T-helper 1 cell treated with Interleukin-12 subunit alpha and Interleukin-12 subunit beta and Interleukin-4 antibody, amounts not matched to agents 30 ng/mL and 1 ng/mL, for 36 hours (primary cell): ENCODE measurements around the gene MXRA8. TPM values are rescaled to one million over a fixed set of nuclear protein-coding genes. Genes with fewer than 3 reads are reported as not detected.

Experiments used
- intact Hi-C: fragments of 100-400 bp; cut with micrococcal nuclease; formaldehyde crosslinking; loops from one replicate; pipeline ENCODE4 v1.15.1; 2024
- total RNA-seq: library from RNA; stranded (reverse); gene quantifications from 2 replicates; pipeline ENCODE4 v1.2.3, GENCODE V29; 2022

The MXRA8 gene
- 0.25 and 0.27 TPM in 2 replicates for total RNA-seq

DNA sequence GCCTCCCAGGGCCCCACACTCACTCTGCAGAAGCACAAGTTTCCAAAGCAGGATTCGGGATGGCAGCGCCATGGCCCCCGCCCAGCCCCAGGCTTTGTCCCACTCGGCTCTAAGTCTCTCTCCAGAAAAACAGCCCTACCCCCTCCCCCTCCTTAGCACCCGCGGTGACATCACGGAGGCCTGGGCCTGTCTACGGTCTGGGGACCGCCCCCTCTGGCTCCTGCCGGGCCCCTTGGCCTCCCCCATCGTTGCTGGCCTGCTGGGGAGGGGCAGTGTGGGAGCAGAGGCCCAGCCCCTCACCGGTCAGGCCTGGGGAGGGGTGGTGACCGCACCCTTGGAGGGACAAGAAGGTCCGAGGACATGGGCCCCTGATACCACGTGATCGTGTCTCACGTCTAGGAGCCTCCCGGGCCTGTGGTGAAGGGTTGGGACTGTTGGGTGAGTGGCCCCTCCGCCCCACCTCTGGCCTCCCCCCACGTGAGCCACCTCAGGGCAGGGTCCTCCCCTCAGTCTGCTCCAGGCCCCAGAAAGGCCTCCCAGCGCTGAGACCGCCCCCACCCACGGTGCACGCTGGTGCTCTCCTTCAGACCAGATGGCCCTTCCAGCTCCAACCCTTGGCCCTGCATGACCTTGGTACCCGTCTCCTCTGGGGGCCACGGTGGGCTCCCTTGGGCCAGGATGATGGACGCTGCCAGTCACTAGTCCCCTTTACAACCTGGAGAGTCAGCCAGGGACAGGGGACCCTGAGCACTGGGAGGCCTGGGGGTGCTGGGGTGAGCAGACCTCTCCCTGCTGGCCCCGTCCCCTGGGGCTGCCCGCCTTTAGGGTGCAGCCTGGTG is at the start of gene MXRA8:
Gene MXRA8, minus strand, starts transcription at position 123 of the 839 bp plus-strand sequence. Its CDS starts 51 bp downstream, at position 72.
- intact Hi-C loops = no loop called here

- intact Hi-C loops = loop anchor here (1.0 to 10.0 kb wide), 6 partner anchors 8 to 317 kb away; partner anchors contain the start of genes ATAD3B, AURKAIP1, CCNL2 and CDK11A
Observed at GRCh38 chr1:1407636-1408318, 49.4 kb upstream of the MXRA8 start.

GRCh38 chr1:1406821-1407635 is 48.7 kb upstream of the MXRA8 start, which contains the start of gene MRPL20:
Gene MRPL20 (minus strand): TSS chr1:1407293. CDS start chr1:1407217, 76 bp downstream.
- intact Hi-C loops = loop anchor here (1.0 to 10.0 kb wide), 6 partner anchors 8 to 318 kb away; partner anchors contain the start of genes ATAD3B, AURKAIP1, CCNL2 and CDK11A

DNA sequence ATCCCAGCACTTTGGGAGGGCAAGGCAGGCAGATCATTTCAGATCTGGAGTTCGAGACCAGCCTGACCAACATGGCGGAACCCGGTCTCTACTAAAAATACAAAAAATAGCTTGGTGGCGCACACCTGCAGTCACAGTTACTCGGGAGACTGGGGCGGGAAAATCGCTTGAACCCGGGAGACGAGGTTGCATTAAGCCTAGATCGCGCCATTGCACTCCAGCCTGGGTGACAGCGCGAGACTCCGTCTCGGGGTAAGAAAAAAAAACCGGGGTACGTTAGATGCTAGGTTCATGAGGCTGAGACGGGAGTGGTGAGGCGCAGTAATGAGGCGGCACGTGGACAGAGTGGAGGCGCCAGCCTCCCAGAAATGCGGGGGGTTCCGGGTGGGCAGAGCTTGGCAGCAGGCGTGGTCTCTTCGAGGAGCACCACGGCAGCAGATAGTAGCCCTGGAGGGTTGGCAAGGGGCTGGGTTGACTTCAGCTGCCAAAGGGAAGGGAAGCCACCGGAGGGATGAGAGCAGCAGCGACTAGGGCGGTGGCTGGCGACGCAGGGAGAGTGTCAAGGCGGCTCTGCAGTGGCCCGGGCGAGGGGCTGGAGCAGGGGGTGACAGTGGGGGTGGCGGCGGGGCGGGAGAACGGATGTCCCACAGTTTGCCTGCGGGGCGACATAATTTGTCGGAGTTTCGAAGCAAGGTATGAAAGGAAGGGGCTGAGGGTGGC is 47.9 kb upstream of the MXRA8 start:
- intact Hi-C loops = loop anchor here (10.0 kb wide), 1 partner anchor 319 kb away; the partner anchor contains the start of gene CDK11A

GRCh38 chr1:1403653-1404052 is 45.3 kb upstream of the MXRA8 start:
- intact Hi-C loops = loop anchor here (10.0 kb wide), 1 partner anchor 321 kb away; the partner anchor contains the start of gene CDK11A

GRCh38 chr1:1402901-1403392 is 44.6 kb upstream of the MXRA8 start:
- intact Hi-C loops = loop anchor here (10.0 kb wide), 1 partner anchor 322 kb away; the partner anchor contains the start of gene CDK11A

- intact Hi-C loops = loop anchor here (10.0 kb wide), 1 partner anchor 323 kb away; the partner anchor contains the start of gene CDK11A
Observed at GRCh38 chr1:1402072-1402900, 43.9 kb upstream of the MXRA8 start.

DNA sequence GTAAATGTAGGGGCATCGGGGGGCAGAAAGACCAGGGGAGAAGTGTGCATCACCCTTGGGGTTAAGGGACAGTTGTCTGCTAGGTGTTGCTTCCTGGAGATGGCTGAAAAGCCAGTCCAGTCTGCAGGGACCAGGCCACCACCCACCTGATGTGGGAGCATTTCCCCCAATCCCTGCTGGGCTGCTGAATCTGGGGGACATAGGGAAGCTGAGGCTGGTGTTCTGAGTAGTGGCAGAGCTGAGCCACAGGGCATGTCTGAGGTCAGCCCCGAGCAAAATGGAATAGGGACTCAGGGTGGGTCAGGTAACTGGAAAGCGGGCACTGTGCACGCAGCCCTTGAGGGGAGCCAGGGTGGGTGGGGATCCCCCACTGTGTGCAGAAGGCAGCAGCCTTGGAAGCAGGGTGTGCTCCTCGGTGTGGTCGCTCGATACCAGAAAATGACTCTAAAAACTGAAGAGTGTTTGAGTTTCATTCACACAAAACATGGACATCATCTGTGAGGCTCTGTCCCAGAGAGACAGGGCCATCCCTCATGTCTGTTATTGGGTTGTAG is 43.2 kb upstream of the MXRA8 start:
- intact Hi-C loops = loop anchor here (10.0 kb wide), 1 partner anchor 323 kb away; the partner anchor contains the start of gene CDK11A

- intact Hi-C loops = loop anchor here (10.0 kb wide), 1 partner anchor 324 kb away; the partner anchor contains the start of gene CDK11A
Observed at GRCh38 chr1:1400576-1401456, 42.5 kb upstream of the MXRA8 start.

DNA sequence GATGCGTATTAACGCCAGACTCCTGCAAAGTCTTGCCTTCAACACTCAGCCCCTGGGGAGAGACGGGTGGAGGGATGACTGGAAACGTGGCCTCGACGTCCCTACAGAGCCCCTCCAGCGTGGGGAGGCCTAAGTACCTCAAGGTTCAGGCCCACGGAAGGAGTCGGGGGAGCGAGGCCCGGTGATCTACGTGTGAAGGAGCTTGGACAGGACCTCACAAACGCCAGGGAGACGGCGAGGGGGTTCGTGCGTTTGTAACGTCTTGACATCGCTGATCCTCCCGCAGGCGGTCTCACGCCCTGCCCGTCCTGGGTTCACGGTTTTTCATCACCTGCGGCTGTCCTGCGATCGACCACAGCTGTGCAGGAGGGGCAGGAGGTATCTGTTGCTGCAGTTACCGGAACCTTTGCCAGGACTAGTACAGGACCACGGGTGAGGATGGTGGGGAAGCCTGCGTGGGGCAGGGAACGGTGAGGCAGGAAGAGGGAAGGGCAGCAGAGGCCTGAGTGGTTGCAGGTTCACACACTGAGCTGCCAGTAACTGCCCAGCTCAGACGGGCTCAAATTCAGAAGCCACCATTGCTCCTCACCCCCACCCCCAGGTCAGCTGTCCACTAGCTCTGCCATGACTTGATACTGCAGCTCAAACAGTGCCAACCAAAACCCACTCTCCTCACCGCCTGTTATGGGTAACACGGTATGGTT is 41.7 kb upstream of the MXRA8 start:
- intact Hi-C loops = loop anchor here (1.0 to 10.0 kb wide), 11 partner anchors 7 to 325 kb away; partner anchors contain the start of genes ATAD3A, ATAD3B, AURKAIP1 and C1orf159

- intact Hi-C loops = loop anchor here (1.0 to 2.0 kb wide), 10 partner anchors 8 to 283 kb away; partner anchors contain the start of genes ATAD3A, ATAD3B, AURKAIP1 and C1orf159
Observed at GRCh38 chr1:1399187-1399871, 41.0 kb upstream of the MXRA8 start, which contains the start of gene CCNL2. Gene CCNL2 (minus strand): TSS chr1:1399335. CDS start chr1:1399306, 29 bp downstream.

DNA sequence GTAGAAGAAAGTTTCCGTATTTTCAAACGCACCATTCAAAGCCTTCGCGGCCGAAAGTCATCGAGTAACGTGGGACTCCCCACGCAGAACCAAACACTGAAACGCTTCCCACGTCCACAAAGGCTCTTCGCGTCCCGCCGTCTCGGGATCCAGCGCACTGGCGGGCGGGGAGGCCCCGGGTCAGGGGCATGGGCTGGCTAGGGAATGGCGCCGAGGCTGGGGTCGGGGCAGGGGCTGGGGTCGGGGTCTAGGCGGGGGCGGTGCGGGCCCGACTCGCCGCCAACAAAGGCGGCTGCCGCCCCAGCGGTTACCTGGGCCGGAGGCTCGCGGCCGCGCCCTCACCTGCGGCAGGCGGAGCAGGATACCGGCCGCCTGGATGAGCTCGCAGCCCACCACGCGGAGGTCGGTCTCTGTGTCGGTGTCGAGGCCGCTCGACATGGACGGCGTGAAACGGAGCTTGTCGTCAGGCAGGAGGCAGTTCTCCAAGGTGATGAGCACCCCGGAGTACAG is 40.4 kb upstream of the MXRA8 start:
- intact Hi-C loops = loop anchor here (1.0 to 2.0 kb wide), 10 partner anchors 9 to 282 kb away; partner anchors contain the start of genes ATAD3A, ATAD3B, AURKAIP1 and C1orf159

- intact Hi-C loops = loop anchor here (2.0 kb wide), 4 partner anchors 73 to 281 kb away; partner anchors contain the start of genes ATAD3B, C1orf159 and PUSL1
Observed at GRCh38 chr1:1397839-1398523, 39.6 kb upstream of the MXRA8 start.

DNA sequence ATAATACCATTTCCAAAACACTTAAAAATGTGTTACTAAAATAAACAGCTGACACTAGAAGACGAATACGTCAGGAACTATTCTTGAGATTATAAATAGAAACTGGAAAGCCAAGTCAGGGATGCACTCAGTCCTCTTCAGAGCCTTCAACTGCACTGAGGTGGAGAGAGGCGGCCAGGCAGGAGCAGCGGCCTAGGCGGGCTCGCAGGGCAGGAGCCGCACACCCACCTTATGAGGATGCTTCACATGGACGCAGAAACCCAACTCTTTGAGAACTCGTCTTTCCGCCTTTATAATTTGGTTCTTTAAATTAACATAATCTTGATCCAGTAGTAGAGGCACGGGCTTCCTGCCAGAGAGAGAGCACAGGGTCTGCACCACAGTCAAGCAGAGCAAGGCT is 36.8 kb upstream of the MXRA8 start:
- intact Hi-C loops = no loop called here

DNA sequence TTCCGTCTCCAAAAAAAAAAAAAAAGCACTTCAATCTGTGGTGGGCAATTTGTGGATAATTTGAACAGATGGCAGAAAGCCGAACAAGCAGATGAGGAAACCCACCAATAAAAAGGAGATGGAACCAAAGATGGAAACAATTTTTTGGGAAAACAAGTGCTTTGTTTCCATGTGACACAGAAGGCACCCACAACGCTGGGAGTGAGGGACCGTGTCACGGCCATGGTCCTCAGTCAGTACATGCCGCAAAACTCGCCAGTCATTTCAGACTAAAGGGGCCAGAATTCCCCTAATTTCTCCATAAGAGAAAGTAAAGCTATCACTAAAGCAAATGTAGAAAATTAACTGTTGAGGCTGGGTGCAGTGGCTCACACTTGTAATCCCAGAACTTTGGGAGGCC is 35.8 kb upstream of the MXRA8 start:
- intact Hi-C loops = no loop called here
